HepG2 (cell line): Measurements from ENCODE around the gene COL18A1. TPM values are rescaled to one million over a fixed set of nuclear protein-coding genes. Genes with fewer than 3 reads are reported as not detected.

Source experiments
- HMG20A ChIP-seq: IDR thresholded peaks from 2 replicates; pipeline ENCODE4 v1.6.1; 2016; ENCODE audit warnings: borderline replicate concordance
- MED8 ChIP-seq: sonication (generic); formaldehyde crosslinking; IDR thresholded peaks from 2 replicates; pipeline ENCODE4 v1.8.1; 2023; ENCODE audit warnings: mild to moderate bottlenecking, missing genetic modification reagents; ENCODE audit not compliant: insufficient replicate concordance
- POLR2A ChIP-seq, 2 experiments: IDR thresholded peaks; 2 replicates each; pipeline ENCODE4 v1.6.1; 2011; ENCODE audit warnings: low read depth in 2 of 2, low read length in 2 of 2, mild to moderate bottlenecking in 1 of 2, moderate library complexity in 1 of 2; ENCODE audit not compliant: insufficient read depth in 1 of 2
- RCOR2 ChIP-seq: IDR thresholded peaks from 2 replicates; pipeline ENCODE4 v1.6.1; 2016; ENCODE audit warnings: missing biosample characterization, missing genetic modification reagents
- SRSF4 ChIP-seq: fragments of 200-400 bp; formaldehyde crosslinking; IDR thresholded peaks from one replicate; pipeline ENCODE4 v1.6.1; 2018; ENCODE audit warnings: mild to moderate bottlenecking, low read depth, low read length, moderate library complexity; ENCODE audit not compliant: poor library complexity, severe bottlenecking
- ZBTB40 ChIP-seq, 2 experiments: fragments of 450-650 bp in 1 of 2; sonication (generic) in 1 of 2; formaldehyde crosslinking in 1 of 2; IDR thresholded peaks; 2 replicates each; pipeline versions ENCODE4 v1.6.1 to v1.8.0; 2016 to 2022; ENCODE audit warnings: antibody characterized with exemption in 1 of 2, mild to moderate bottlenecking in 1 of 2, missing genetic modification reagents in 1 of 2
- ZNF230 ChIP-seq: sonication (generic); formaldehyde crosslinking; IDR thresholded peaks from 2 replicates; pipeline ENCODE4 v1.4.0; 2020; ENCODE audit warnings: mild to moderate bottlenecking, missing genetic modification reagents
- ZNF260 ChIP-seq: sonication (generic); formaldehyde crosslinking; IDR thresholded peaks from 2 replicates; pipeline ENCODE4 v1.4.0; 2020; ENCODE audit warnings: missing genetic modification reagents, low read depth, mild to moderate bottlenecking, borderline replicate concordance
- ZNF281 ChIP-seq: sonication (generic); formaldehyde crosslinking; IDR thresholded peaks from 2 replicates; pipeline ENCODE4 v1.4.0; 2020; ENCODE audit warnings: missing genetic modification reagents, borderline replicate concordance
- ZNF382 ChIP-seq: sonication (generic); formaldehyde crosslinking; IDR thresholded peaks from 2 replicates; pipeline ENCODE4 v1.5.0; 2020; ENCODE audit warnings: missing genetic modification reagents, mild to moderate bottlenecking, borderline replicate concordance
- ZNF558 ChIP-seq: sonication (generic); formaldehyde crosslinking; IDR thresholded peaks from 2 replicates; pipeline ENCODE4 v1.9.0; 2022; ENCODE audit warnings: mild to moderate bottlenecking, missing genetic modification reagents, borderline replicate concordance
- ZNF576 ChIP-seq: sonication (generic); formaldehyde crosslinking; IDR thresholded peaks from 2 replicates; pipeline ENCODE4 v1.4.0; 2020; ENCODE audit warnings: mild to moderate bottlenecking, missing genetic modification reagents
- ZNF619 ChIP-seq: sonication (generic); formaldehyde crosslinking; IDR thresholded peaks from 2 replicates; pipeline ENCODE4 v1.4.0; 2020; ENCODE audit warnings: mild to moderate bottlenecking, missing genetic modification reagents
- ZNF713 ChIP-seq: sonication (generic); formaldehyde crosslinking; IDR thresholded peaks from 2 replicates; pipeline ENCODE4 v1.4.0; 2020; ENCODE audit warnings: mild to moderate bottlenecking, missing genetic modification reagents
- ZNF768 ChIP-seq: sonication (generic); formaldehyde crosslinking; IDR thresholded peaks from 2 replicates; pipeline ENCODE4 v1.4.0; 2020; ENCODE audit warnings: missing genetic modification reagents
- ZNF782 ChIP-seq: sonication (generic); formaldehyde crosslinking; IDR thresholded peaks from 2 replicates; pipeline ENCODE4 v1.4.0; 2020; ENCODE audit warnings: missing genetic modification reagents, mild to moderate bottlenecking, borderline replicate concordance
- polyA plus RNA-seq, 8 experiments: library from polyadenylated mRNA; depleted of rRNA in 3 of 8; stranded (reverse) in 7 of 8; unstranded in 1 of 8; fragments of >200 nt; fragmentation: Illumina TruSeq in 4 of 8; extraction: Trizol in 4 of 8; gene quantifications; 2 replicates each; pipeline versions ENCODE4 v1.2.1 to v1.2.3, GENCODE V29; 2011 to 2016; ENCODE audit warnings: low read depth in 4 of 8, missing spikeins in 1 of 8, mixed read lengths in 1 of 8; ENCODE audit not compliant: insufficient read depth in 1 of 8
- total RNA-seq, 5 experiments: library from RNA; depleted of rRNA; stranded (reverse); fragments of >200 nt; fragmentation: Illumina TruSeq; extraction: Trizol; gene quantifications; 2 replicates each; pipeline ENCODE4 v1.2.3, GENCODE V29; 2016; ENCODE audit warnings: low read depth in 1 of 5

Gene COL18A1
- total and polyA plus RNA-seq, 2 of the 13 experiments (the other 11 are each of a cell fraction or from before 2014, with no cell fraction given), result 79.0 to 102 TPM

GRCh38 chr21:45448810-45449657 is 44.1 kb downstream of the COL18A1 start (continued):
- TF ChIP-seq ZNF558 (no peak), ZNF281 (CRISPR knock-in tag) (peak; percentile 39; the same call in 1 of the 2 replicates), ZNF619 (CRISPR knock-in tag) (no peak), HMG20A (CRISPR knock-in tag) (peak; percentile 58; the same call in 1 of the 2 replicates), SRSF4 (no peak), ZNF576 (no peak), ZNF768 (CRISPR knock-in tag) (0 out of 2 replicates have a peak, but pooled peaks have one; percentile 19), ZNF713 (CRISPR knock-in tag) (no peak), ZNF230 (CRISPR knock-in tag) (0 out of 2 replicates have a peak, but pooled peaks have one; percentile 63), MED8 (peak; percentile 24), ZBTB40 (IDR thresholded peaks at IDR 0.05) (no peak), ZBTB40 (CRISPR knock-in tag; IDR thresholded peaks at IDR 0.05) (no peak; the same call in 1 of the 2 replicates), ZNF782 (CRISPR knock-in tag) (no peak), ZNF382 (CRISPR knock-in tag) (no peak), RCOR2 (CRISPR knock-in tag) (peak; percentile 17; the same call in 1 of the 2 replicates), ZNF260 (CRISPR knock-in tag) (no peak), POLR2A (IDR thresholded peaks at IDR 0.05; ENCODE audit: insufficient read depth in 1 of 2, low read depth in 2 of 2, low read length in 2 of 2) (no peak)
